MM.1S (cell line): ENCODE measurements around the gene ZCCHC7.

ENCODE experiments used
- EZH2phosphoT487 ChIP-seq: fragments of 300-600 bp; sonication (generic); IDR thresholded peaks from 2 replicates; pipeline ENCODE4 v1.6.1; 2018; ENCODE audit warnings: antibody characterized with exemption, low read length
- TF ChIP-seq, protein P1 (sequence below): fragments of 300-600 bp; sonication (generic); IDR thresholded peaks from 2 replicates; pipeline ENCODE4 v1.5.1; 2016; ENCODE audit warnings: antibody characterized with exemption, low read length, mixed read lengths

DNA sequence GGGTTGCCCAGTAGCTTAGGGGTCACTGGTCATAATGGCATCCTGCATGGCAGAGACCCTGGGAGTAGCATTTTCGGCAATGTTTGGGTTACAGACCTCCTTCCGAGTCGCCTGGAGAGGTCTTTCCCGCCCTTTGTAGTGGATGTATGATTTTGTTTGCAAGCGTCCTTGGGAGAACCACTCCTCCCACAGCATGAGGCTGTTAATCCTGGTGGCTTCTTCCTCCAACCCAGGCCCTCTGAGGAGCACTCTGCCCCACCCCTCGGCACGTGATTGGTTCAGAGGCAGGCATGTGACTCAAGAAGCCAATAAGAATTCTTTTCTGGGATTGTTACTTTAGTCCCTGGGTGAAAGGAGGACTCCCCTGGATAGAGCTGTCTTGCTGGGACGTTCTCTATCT is 271.9 kb downstream of the ZCCHC7 start:
- TF ChIP-seq, protein P1, sequence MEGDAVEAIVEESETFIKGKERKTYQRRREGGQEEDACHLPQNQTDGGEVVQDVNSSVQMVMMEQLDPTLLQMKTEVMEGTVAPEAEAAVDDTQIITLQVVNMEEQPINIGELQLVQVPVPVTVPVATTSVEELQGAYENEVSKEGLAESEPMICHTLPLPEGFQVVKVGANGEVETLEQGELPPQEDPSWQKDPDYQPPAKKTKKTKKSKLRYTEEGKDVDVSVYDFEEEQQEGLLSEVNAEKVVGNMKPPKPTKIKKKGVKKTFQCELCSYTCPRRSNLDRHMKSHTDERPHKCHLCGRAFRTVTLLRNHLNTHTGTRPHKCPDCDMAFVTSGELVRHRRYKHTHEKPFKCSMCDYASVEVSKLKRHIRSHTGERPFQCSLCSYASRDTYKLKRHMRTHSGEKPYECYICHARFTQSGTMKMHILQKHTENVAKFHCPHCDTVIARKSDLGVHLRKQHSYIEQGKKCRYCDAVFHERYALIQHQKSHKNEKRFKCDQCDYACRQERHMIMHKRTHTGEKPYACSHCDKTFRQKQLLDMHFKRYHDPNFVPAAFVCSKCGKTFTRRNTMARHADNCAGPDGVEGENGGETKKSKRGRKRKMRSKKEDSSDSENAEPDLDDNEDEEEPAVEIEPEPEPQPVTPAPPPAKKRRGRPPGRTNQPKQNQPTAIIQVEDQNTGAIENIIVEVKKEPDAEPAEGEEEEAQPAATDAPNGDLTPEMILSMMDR = no peak
- TF ChIP-seq EZH2phosphoT487 = no peak
